GM21825 (cell line): ENCODE results near the gene DPYD.

Source experiments
- ATAC-seq: cut with Tn5 transposase; IDR thresholded peaks from one replicate; pipeline ENCODE4 v1.9.1; 2021; ENCODE audit warnings: mild to moderate bottlenecking, moderate library complexity; ENCODE audit not compliant: unreplicated experiment

The DPYD gene

DNA sequence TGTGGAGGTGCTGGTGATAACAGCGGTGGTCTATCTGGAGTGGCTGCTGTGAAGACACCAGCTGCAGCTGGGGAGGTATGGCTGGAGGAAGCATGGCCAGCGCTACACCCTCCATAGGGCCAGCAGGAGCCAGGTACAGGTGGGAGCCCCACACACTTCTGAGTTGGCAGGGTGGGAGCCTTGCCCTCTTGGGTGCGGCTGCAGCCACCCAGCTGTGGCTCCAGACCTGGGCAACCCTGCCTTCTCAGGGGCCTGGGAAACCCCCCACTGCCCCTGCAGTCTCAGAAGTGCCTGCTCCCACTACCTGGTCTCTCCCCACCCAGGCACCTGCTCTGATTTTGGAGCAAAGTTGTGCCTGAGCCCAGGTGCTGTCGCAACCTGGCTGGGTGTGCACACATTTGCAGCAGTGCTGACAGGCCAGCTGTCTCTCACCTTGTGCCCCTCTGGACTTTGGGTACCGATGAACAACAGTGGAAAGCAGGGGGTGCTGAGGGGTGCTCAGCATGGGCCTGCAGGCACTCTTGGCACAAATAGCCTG lies 76.2 kb downstream of the DPYD start:
- no peak for ATAC-seq

- no peak for ATAC-seq
Observed at GRCh38 chr1:97841338-97841737, 79.5 kb downstream of the DPYD start.

GRCh38 chr1:97837161-97837560 lies 83.7 kb downstream of the DPYD start:
- no peak for ATAC-seq

DNA sequence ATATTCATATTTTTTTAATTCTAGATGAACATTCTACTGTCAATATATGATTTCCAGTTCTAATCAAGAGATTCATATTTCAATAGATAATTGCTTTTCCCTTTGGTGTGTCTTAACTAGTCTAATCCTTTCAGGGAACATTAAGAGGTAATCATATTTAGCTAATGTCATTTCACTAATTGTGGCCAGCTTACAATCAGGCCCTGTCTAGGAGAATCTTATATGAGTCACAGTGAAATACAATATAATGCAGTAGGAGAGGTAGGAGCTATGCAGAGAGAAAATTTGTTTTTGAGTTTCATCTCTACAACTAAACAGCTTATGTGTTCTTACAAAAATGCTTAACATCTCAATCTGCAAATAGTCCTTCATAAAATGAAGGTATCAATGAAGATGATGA lies 85.9 kb downstream of the DPYD start:
- no peak for ATAC-seq

DNA sequence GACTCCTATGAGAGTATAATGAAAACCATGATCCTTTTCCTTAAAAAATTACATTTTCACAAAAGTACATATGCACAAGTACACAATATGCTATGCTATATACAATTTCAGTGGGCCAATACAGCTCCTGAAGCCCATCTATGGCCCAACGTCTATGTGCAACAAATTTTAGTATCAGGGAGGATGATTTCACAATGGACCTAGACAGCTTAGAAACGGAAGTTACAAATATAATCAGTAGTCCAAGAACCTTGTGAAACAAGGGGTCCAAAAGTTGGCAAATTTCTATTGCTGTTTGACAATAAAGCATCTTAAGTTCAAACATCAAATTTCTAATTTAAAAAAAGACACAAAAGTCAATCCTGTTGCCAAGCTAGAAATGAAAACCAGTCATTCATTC lies 87.0 kb downstream of the DPYD start:
- ATAC-seq, result no peak

DNA sequence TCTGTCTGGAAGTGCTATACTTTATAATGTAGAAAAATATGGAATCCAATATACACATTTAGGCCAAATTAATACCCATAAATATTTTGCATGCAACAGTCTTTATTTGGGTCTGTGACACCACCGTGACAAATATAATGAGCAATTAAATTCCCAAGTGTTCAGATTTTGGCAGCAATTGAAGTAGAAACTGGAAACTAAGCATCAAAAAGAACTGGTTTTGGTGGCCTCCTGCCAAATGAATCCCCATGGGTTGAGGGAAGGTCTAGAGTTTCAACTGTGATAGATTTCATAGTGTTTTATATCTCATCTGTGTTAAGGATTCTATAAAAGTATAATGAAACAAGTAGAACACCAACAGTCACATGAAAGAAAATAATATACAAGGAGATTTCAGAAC lies 88.4 kb downstream of the DPYD start:
- no peak for ATAC-seq

DNA sequence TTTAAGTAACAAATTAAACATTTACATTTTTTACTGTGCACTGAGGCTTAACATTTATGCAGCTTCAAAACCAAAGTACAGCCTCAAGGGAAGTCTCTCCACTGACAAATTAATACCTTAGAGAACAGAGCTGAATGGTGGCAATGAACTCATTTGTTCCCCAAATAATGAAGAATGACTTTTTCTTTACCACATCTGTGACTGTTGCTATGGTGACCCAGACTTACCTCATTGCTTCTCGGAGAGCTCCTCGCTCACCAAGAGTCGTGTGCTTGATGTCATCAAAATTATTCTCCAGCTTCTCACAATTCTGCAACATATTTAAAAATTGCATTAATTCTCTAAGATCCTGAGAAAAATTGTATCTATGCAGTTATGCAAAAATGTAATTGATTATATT lies 92.9 kb downstream of the DPYD start:
- ATAC-seq, result no peak

GRCh38 chr1:97826820-97827219 lies 94.0 kb downstream of the DPYD start:
- ATAC-seq, result no peak

DNA sequence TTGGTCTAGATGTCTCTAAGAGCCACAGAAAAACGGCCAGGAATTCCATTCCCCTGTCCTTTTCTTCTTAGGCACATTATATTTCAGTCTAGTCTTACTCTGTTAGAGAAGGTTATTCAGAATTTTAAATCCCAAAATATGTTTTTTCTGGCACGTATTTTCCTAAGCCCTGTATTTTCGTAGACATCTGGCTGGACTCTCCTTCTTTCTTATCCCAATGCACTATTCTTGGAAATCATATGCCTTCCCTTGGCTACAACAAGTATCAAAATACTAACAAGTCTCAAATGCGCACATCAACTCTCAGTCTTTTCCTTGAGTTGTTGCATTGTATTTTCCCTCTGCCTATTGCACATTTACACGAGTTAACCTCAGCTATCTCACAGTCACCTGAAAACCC lies 96.2 kb downstream of the DPYD start:
- ATAC-seq, result no peak

GRCh38 chr1:97824200-97824599 lies 96.6 kb downstream of the DPYD start:
- no peak for ATAC-seq

- no peak for ATAC-seq
Observed at GRCh38 chr1:97820470-97821188, 100.2 kb downstream of the DPYD start.

DNA sequence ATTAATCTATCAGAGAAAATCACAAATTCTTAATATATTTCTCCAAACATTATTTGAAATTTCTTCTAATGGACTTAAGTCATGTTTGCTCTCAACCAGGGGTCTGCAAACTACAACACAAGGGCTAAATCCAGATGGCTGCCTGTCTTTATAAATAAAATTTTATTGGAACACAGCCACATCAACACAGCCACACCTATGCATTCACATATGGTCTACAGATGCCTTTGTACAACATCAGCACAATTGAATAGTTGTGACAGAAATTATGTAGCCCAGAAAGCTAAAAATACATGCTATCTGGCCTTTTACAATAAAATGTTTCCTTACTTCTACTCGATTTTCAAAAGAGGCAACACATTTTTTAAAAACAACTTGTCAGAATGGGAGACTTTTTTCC lies 103.9 kb downstream of the DPYD start:
- ATAC-seq, result no peak

GRCh38 chr1:97814804-97815203 lies 106.0 kb downstream of the DPYD start:
- ATAC-seq, result no peak

DNA sequence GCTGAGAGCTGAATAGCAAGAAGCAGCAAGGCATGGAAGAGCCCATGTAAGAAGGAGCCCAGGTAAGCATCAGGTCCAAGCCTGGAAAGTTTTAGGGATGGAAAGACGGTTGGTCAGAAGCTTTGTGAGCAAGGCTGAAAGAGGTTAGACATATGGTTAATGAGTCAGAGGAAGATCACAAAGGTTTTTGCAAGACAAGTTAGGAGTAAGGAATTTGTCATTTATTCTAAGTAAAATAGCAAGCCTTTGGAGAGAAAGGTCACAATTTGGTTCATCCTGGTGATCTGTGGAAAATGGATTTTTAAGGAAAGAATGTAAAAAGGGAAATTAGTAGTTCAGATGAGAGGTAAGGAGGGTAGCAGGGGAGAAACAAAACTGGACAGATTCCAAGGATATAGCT lies 106.7 kb downstream of the DPYD start:
- ATAC-seq, result no peak

GRCh38 chr1:97812076-97812475 lies 108.8 kb downstream of the DPYD start:
- ATAC-seq, result no peak

DNA sequence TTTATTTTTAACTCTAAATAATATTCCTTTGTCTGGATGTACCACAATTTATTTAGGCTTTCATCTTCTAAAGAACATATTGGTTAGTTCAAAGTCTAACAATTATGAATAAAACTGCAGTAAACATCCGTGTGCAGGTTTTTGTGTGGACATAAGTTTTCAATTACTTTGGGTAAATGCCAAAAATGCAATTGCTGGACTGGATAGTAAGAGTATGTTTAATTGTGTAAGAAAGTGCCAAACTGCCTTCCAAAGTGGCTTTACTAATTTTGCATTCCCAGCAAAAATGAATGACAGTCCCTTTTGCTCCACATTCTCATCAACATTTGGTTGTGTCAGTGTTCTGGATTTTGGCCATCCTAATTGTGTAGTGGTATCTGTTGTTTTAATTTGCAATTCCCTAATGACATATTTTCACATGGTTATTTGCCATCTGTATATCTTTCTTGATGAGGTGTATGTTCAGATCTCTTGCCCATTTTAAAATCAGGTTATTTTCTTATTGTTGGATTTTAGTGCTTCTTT lies 113.8 kb downstream of the DPYD start:
- no peak for ATAC-seq

GRCh38 chr1:97806326-97806725 lies 114.5 kb downstream of the DPYD start:
- no peak for ATAC-seq

GRCh38 chr1:97805093-97805492 lies 115.7 kb downstream of the DPYD start:
- ATAC-seq, result no peak

GRCh38 chr1:97803026-97803425 lies 117.8 kb downstream of the DPYD start:
- no peak for ATAC-seq

DNA sequence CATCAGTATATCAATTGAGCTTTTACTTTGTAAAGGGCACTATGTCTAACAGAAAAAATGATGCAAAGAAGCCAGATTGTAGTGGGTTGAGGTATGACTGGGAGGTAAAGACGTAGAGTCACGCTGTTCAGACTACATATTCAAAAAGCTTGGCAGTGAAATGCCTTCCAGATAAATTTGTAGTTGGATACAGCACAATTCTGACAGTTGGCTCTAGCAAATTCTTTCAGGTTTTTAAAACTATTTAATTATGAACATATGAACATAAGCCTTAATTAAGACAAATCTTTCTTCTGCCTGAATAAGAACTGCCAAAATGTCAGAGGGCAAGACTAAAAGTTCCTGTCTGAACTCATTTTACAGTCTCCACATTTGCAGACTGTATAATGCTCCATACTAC lies 118.8 kb downstream of the DPYD start:
- no peak for ATAC-seq

- ATAC-seq, result no peak
Observed at GRCh38 chr1:97797403-97798183, 123.2 kb downstream of the DPYD start.

DNA sequence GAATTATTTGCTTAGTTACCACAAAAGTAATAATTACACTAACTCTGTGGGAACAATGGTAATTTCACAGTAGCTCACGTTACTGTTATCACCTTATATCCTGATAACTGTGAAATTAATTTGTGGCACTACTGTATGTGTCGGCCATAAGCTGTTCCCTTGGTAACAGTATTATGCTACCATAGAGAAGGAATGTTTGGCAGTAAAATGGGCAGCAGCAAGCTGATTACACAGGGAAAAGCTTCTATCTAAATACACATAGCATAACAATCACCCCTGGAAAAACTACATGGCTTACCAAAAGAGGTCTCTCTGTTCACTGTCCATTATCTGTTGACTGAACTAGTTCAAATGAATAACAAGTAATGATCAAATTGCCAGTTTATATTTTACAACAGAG lies 124.1 kb downstream of the DPYD start:
- ATAC-seq, result no peak
